Measurements from ENCODE around the gene NPW.

NPW gene

GRCh38 chr16:2034696-2035430, 15.3 kb downstream of the NPW start:
- no peak for DNase-seq (ENCODE audit: low spot score)

GRCh38 chr16:2035431-2036199, 16.0 kb downstream of the NPW start:
- no peak for DNase-seq (ENCODE audit: low spot score)

- DNase-seq (ENCODE audit: low spot score) = no peak
Observed at GRCh38 chr16:2036200-2036966, 16.8 kb downstream of the NPW start.

- no peak for DNase-seq (ENCODE audit: low spot score)
Observed at GRCh38 chr16:2037115-2037514, 17.5 kb downstream of the NPW start.

GRCh38 chr16:2037647-2038381, 18.2 kb downstream of the NPW start:
- DNase-seq (ENCODE audit: low spot score) = no peak

- no peak for DNase-seq (ENCODE audit: low spot score)
Observed at GRCh38 chr16:2038382-2039231, 19.0 kb downstream of the NPW start.

GRCh38 chr16:2039274-2040031, 19.9 kb downstream of the NPW start:
- no peak for DNase-seq (ENCODE audit: low spot score)

- DNase-seq (ENCODE audit: low spot score) = no peak
Observed at GRCh38 chr16:2040041-2040786, 20.6 kb downstream of the NPW start.

GRCh38 chr16:2040787-2041522, 21.4 kb downstream of the NPW start:
- no peak for DNase-seq (ENCODE audit: low spot score)

- no peak for DNase-seq (ENCODE audit: low spot score)
Observed at GRCh38 chr16:2042171-2042985, 22.8 kb downstream of the NPW start.

- no peak for DNase-seq (ENCODE audit: low spot score)
Observed at GRCh38 chr16:2042986-2043666, 23.5 kb downstream of the NPW start.

GRCh38 chr16:2043667-2044451, 24.3 kb downstream of the NPW start:
- DNase-seq (ENCODE audit: low spot score) = no peak

GRCh38 chr16:2044541-2044940, 25.0 kb downstream of the NPW start:
- no peak for DNase-seq (ENCODE audit: low spot score)

GRCh38 chr16:2045965-2046892, 26.6 kb downstream of the NPW start:
- DNase-seq (ENCODE audit: low spot score) = no peak

- DNase-seq (ENCODE audit: low spot score) = no peak
Observed at GRCh38 chr16:2046893-2047329, 27.3 kb downstream of the NPW start.

Data from SK-N-DZ (cell line).